Non-pigmented ciliary epithelial cell (primary cell): ENCODE data around the gene CNGB1.

Source experiments
- DNase-seq: peaks from one replicate; pipeline ENCODE4 v3.0.0-alpha.2; 2010; ENCODE audit warnings: low read depth

CNGB1 gene

DNA sequence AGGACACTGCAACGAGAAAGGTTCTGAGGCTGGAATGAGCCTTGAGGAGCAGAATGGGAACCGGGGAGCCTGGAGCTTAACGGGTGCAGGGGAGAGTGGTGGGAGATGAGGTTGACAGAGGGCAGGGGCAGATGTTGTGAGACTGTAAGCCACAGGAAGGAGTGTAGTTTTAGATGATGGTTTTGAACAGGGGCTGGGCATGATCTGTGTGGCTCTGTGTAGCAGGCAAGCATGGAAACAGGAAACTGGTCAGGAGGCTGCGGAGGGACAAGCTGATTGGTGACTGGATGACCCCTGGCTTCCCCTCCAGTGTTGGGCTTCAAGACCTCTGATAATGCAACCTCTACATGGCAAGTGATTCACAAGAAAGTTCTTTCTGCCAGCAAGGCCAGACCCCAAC is 1.4 kb upstream of the CNGB1 start:
- no peak for DNase-seq

- DNase-seq: no peak
Measured at GRCh38 chr16:57971848-57972247, 920 bp upstream of the CNGB1 start.

DNA sequence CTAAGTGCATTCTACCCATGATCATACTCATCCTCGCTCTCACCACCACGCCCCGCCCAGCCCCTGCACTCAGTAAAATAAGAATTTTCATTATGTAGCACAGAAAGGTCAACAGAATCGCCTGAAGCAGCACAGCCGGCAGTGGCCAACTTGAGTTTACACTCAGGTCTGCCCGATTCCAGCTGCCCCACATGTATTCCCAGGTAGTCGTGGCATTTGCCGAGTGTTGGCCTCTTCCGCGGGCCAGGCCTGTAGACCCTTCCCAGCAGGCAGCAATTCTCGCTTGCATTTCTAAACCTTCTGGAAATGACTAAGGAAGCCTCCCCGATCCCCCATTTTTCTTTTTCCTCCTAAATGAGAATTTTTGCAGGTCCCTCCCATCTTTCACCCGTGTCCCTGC is 609 bp downstream of the CNGB1 start:
- no peak for DNase-seq

GRCh38 chr16:57969451-57970123 is 1.3 kb downstream of the CNGB1 start:
- DNase-seq: no peak

DNA sequence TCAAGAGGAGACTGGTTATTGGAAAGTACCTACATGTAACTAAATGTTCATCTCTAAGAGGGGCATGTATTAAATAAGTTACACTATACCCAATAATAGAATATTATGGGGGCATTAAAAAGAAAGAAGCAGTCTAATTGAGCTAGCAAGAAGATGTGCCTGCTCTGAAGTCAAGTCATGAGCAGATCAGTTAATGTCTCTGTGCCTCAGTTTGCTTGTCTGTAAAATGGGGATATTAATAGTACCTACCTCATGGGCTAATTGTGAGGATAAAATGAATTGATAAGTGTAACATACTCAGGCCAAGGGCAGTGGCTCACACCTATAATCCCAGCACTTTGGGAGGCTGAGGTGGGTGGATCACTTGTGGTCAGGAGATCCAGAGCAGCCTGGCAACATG is 3.0 kb downstream of the CNGB1 start:
- no peak for DNase-seq

GRCh38 chr16:57966986-57967385 is 3.9 kb downstream of the CNGB1 start:
- no peak for DNase-seq

- DNase-seq: no peak
Measured at GRCh38 chr16:57966204-57966771, 4.6 kb downstream of the CNGB1 start.

GRCh38 chr16:57964157-57964700 is 6.7 kb downstream of the CNGB1 start:
- no peak for DNase-seq

GRCh38 chr16:57962756-57963155 is 8.2 kb downstream of the CNGB1 start:
- DNase-seq: no peak

DNA sequence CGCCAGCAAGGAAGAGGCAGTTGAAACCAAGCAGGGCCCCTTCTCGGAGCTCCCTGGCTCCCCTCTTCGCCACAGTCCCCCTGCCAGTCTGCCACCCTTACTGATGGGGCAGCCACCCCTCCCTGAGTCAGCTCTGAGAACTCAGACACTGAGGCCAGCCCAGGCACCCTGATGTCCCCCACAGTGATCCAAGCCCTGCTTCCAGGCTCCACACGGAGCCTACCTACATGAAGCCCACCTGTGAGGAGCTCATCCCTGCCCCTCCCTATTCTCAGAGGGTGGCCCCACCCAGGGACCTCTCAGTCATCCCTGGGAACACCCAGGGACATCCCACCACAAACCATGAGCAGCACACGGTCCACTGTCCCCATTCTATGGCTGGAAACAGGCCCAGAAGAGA is 8.9 kb downstream of the CNGB1 start:
- DNase-seq: no peak

DNA sequence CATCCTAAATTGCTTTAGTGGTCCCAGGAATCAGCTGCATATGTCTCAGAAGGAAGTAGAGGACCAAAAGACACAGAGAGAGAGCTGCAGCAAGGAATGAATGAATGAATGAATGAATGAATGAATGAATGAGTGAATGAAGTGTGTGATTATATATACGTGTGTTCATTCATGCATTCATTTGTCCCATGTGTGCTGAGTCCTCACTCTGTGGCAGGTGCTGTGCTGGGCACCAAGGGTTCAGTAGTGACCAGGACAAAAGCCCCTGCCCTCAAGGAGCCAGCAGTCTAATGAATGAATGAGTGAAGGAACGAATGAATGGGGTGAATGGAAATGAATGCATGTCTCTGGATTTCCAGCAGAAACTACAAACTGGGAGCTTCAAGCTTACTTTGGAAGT is 9.4 kb downstream of the CNGB1 start:
- no peak for DNase-seq

DNA sequence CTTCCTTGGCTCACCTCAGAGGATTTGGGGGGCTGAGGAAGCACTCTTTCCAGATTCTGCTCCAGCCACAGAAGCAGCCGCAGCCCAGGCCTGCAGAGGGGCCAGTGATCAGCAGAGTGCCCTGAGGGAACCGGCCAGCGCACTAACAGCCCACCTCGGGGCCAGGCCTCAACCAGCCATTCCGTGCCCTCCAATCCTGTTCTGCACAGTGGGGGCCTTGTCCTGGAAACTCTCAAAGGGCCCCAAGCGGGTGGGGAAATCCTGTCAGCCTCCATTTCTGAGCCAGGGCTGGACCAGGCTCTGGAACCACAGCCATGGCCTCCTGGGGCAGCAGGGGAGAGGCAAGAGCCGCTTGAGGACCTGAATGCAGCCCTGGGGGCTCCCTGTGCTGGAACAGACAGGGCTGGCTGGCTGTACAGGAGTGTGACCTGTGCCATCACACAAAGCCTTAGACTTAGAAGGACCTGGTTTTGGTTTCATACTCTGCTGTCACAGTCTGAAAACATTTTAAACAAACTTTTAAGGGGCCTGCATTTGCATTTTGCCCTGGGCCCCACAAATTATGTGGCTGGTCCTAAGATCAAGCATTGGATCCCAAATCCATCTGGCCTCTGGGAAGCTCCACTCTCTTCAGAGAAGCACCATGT is 10.0 kb downstream of the CNGB1 start:
- no peak for DNase-seq

DNA sequence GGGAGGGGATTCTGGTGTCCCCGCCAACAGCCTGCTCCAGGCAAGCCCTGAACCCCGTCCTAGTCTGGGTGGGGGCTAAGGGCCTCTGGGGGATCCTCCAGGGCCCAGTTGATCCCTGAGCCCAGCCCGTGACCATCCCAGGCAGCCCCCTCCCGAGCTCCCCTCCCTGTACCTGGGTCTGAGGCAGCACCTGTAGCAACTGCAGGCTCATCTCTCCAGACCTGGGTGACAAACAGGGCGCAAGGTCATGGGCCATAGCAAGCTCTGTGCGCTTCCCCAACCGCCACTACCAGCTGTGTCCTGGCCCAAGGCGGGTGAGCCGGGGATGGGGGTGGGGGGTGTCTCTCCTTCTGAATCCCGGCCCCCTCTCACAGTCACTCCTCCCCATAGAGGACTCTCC is 10.6 kb downstream of the CNGB1 start:
- no peak for DNase-seq

DNA sequence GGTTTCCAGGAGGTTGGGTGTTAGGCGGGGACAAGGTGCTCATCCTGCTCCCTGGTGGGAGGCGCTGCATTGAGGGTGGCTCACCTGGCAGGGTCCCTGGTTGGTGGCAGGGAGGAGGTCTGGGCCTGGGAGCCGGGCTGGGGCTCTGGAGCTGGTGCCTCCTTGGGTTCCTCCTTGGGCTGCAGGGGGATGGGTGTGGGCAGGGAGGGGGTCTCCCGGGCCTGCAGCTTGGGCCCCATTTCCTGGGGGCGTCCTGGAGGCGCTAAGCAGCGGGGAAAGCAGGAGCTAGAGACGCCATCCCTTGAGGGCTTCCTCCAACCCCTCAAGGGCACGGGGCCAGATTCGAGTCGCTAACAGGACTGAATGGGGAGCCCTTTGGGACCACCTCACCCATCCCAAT is 11.1 kb downstream of the CNGB1 start:
- no peak for DNase-seq

DNA sequence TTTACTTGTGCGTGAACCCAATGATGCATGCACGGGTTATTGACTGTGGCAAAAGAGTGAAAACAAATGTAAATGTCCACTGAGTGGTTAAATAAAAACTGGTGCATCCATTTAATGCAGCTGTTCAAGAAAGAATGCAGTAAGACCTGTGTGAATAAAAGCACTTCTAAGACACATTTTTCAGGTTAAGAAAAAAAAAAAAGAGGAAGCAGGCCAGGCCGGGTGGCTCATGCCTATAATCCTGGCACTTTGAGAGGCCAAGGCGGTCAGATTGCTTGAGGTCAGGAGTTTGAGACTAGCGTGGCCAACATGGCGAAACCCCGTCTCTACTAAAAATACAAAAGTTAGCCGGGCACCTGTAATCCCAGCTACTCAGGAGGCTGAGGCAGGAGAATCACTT is 11.8 kb downstream of the CNGB1 start:
- no peak for DNase-seq

GRCh38 chr16:57958544-57958943 is 12.4 kb downstream of the CNGB1 start:
- no peak for DNase-seq

DNA sequence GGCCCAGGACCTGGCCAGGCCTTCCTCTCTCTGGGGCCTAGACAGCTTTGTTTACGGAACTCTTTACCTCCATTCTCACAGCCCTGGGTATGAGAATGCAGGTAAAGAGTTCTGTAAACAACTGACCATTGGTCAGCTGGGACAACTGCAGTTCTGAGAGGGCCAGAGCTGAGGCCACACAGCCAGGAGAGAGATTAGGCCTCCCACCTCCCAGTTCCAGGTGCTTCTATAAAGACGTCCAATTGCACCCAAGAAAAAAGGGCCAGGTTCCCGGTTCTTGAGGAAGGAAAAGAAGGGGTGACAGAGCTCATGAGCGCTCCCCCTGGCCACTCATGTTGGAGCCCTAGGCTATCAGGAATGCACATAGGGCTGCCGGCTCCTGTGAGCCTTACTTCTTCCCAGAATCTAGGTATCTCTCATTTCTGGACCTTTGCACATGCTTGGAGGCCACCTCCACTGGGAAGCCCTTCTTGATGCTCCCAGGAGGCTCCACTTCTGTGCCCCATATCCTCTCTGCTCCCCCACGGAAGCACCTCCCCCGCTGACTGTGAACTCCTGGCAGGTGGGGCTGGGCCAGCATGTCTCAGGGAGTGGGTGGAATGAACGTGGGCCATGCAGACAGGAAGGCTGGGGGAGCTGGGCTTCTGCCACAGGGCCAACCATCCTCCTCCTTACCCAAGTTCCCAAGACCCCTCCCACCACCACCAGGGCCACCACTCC is 13.1 kb downstream of the CNGB1 start:
- no peak for DNase-seq

GRCh38 chr16:57956924-57957672 is 13.8 kb downstream of the CNGB1 start:
- no peak for DNase-seq

GRCh38 chr16:57956270-57956808 is 14.6 kb downstream of the CNGB1 start:
- DNase-seq: no peak

DNA sequence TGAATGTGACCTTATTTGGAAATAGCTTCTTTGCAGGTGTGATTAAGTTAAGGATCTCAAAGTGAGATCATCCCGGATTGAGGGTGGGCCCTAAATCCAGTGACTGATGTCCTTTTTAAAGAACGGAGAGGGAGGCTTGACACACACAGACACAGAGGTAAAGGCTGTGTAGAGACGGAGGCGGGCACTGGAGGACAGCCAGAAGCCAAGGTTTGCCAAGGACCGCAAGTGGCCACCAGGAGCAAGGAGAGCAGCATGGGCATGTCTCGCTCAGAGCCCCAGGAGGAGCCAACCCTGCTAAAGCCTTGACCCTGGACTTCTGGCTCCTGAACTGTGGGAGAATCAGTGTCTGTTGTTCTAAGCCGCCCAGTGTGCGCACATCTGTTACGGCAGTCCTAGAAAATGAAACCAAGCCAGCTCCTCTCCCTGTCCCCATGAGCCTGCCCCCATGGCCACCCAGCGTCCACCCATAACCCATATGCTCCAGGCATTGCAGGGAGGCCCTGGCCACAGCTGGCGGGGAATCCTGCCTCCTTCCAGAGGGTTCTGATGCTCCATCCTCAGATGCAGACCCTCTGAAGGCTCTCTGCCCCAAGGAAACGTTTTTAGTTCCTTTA is 15.2 kb downstream of the CNGB1 start:
- DNase-seq: no peak

DNA sequence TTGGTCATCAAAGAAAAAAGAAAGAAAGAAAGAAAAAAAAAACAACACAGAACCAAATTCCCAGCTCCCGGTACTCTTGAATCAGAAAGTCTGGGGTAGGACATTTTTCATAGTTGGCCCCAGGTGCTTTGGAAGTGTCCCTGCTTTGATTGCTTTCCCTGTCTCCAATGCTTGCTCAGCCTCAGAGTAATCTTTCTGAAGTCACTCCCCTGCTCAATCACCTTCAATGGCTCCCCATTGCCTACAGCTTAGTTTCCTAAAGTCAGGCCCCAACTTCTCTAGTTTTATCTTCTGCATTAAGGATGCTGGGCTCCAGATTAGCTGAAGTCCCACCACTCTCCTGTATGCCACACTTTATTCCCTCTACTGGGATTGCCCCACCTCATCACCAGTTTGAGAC is 17.1 kb downstream of the CNGB1 start:
- DNase-seq: no peak
